ENCODE measurements around the gene MYLK.

MYLK gene

GRCh38 chr3:123686251-123686650, 197.9 kb downstream of the MYLK start:
- TF ChIP-seq CTCF (conservative IDR thresholded peaks at IDR 0.05; ENCODE audit: control insufficient read depth, insufficient read depth, low read depth, low read length) = no peak
- no peak overlapping the region for H3K4me3 ChIP-seq (ENCODE audit: control insufficient read depth, low read depth, low read length)
- DNase-seq (ENCODE audit: low read depth) = peak; percentile 57

DNA sequence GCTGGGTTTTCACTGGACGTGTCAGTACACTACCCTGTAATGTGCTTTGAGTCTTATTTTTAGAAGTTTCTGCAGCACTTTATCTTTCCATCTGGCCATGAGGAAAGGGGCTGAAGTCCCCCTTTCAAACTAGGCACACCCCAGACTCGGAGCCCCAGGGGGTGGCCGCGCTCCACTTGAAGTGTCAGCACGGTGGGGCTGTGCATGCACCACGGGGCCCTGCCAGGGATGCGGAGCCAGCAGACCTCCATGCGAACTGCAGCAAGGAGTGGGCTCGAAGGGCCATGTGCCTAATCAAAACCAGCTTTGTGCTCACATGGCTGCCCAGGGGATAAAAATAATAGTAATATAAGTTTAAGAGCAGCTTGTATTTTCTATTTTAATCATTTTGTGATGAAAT, 198.4 kb downstream of the MYLK start:
- DNase-seq (ENCODE audit: low read depth) = no peak
- H3K4me3 ChIP-seq (ENCODE audit: control insufficient read depth, low read depth, low read length) = no peak overlapping the region
- TF ChIP-seq CTCF (conservative IDR thresholded peaks at IDR 0.05; ENCODE audit: control insufficient read depth, insufficient read depth, low read depth, low read length) = no peak

DNA sequence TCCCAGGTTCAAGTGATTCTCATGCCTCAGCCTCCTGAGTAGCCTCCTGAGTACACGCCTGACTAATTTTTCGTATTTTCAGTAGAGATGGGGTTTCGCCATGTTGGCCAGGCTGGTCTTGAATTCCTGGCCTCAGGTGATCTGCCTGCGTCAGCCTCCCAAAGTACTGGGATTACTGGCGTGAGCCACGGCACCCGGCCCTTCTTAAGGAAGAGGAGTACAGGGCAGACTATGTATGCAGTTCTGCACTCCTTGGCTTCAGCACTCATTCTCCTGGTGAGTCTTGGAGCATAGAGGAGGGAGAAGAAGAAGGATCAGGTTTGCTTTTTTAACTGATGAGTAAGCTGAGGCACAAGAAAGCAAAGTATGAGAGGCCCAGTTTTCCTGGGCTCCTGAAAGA, 199.5 kb downstream of the MYLK start:
- DNase-seq (ENCODE audit: low read depth) = no peak
- no peak overlapping the region for H3K4me3 ChIP-seq (ENCODE audit: control insufficient read depth, low read depth, low read length)
- TF ChIP-seq CTCF (conservative IDR thresholded peaks at IDR 0.05; ENCODE audit: control insufficient read depth, insufficient read depth, low read depth, low read length) = no peak

- no peak for DNase-seq (ENCODE audit: low read depth)
- TF ChIP-seq CTCF (conservative IDR thresholded peaks at IDR 0.05; ENCODE audit: control insufficient read depth, insufficient read depth, low read depth, low read length) = no peak
- no peak overlapping the region for H3K4me3 ChIP-seq (ENCODE audit: control insufficient read depth, low read depth, low read length)
Observed at GRCh38 chr3:123684209-123684608, 199.9 kb downstream of the MYLK start.

DNA sequence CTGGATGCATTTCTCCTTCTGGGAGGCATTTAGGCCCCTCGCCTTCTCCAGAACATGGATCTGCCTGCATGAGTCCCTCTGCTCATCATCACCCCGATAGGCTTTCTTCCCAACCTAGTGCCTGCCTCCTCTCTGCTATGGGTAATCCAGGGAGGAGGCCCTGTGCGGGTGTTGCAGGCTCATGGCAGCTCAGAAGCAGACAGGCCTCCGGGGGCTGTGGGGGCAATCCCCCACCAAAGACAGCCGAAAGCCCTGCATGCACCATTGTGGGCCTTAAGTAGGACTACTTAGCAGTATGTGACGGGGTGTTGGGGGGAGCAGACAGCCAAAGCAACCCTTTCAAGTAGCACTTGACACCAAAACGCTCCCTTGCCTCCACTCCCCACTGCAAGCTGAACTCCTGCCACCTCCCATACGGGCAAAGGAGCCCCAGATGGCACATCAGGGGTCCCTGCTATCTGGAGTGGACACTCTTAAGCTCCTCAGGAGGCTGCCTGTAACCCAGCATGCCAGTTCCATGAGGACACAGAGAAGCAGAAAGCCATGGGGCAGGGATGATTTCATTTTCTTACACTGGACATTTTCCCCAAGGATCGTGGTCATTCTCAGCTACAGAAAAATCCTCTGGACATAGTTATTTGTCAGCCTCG, 200.5 kb downstream of the MYLK start:
- DNase-seq (ENCODE audit: low read depth) = no peak
- H3K4me3 ChIP-seq (ENCODE audit: control insufficient read depth, low read depth, low read length) = no peak overlapping the region
- TF ChIP-seq CTCF (conservative IDR thresholded peaks at IDR 0.05; ENCODE audit: control insufficient read depth, insufficient read depth, low read depth, low read length) = no peak

DNA sequence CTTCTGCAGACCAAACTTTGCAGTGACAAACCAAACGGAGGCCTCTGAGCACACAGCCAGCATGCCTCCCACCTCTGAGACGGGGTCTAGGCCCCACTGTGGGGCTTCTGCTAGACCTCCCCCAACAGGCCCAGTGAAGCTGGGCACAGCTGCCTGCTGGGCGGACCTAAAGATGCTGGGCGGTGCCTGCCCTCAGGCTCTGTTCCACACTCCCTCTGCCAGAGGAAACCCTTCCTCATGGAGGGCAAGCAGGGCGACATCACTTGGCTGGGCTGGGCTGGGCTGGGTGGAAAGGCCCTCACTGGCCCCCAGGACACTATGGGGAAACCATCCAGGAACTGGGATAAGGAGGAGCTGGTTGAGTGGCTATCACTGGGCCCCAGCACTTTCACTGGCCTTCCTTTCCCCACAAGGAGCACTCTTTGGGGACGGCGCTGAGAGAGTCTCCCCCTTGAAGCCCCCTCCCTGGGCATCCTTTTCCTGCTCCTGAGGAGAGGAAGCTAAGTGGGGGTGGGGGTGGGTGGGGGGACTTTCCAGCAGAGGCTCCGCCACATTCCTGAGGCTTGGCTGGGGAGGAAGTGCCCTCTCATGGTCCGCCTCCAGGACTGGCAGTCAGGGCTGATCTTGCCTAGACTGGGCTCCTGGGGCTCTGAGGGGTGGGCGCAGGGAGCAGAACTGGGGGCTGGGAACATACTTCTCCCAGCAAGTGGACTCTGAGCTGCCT, 201.2 kb downstream of the MYLK start:
- H3K4me3 ChIP-seq (ENCODE audit: control insufficient read depth, low read depth, low read length) = no peak overlapping the region
- no peak for DNase-seq (ENCODE audit: low read depth)
- no peak for TF ChIP-seq CTCF (conservative IDR thresholded peaks at IDR 0.05; ENCODE audit: control insufficient read depth, insufficient read depth, low read depth, low read length)

Measured in fibroblast of mammary gland (primary cell).